Calu3 (cell line): ENCODE measurements around the gene MCF2L. TPM values are rescaled to one million over a fixed set of nuclear protein-coding genes. Genes with fewer than 3 reads are reported as not detected.

Experiments
- BruUV-seq: library from RNA; stranded (reverse); fragments of 400-500 nt; replicated peaks from 2 replicates; lab custom pipeline; 2021; lab: Mats Ljungman, UMichigan
- CTCF ChIA-PET: fragments of 300-600 bp; sonication (Branson Sonifier 250); formaldehyde crosslinking; loops from one replicate; lab custom pipeline; 2022; ENCODE audit warnings: antibody characterized with exemption; lab: Charles Lee
- DNase-seq: peaks from one replicate; pipeline ENCODE4 v3.0.0; 2022
- H3K27ac Mint-ChIP-seq: one replicate; pipeline ENCODE4 v1.8.0; 2022; ENCODE audit warnings: mixed read lengths; ENCODE audit not compliant: unreplicated experiment
- H3K27me3 Mint-ChIP-seq: one replicate; pipeline ENCODE4 v1.8.0; 2022; ENCODE audit warnings: mixed read lengths; ENCODE audit not compliant: unreplicated experiment
- H3K36me3 Mint-ChIP-seq: one replicate; pipeline ENCODE4 v1.8.0; 2022; ENCODE audit warnings: mild to moderate bottlenecking, moderate library complexity, mixed read lengths; ENCODE audit not compliant: insufficient read depth, unreplicated experiment
- H3K4me1 Mint-ChIP-seq: one replicate; pipeline ENCODE4 v1.8.0; 2022; ENCODE audit warnings: mild to moderate bottlenecking, low read depth, mixed read lengths; ENCODE audit not compliant: unreplicated experiment
- H3K4me3 Mint-ChIP-seq: one replicate; pipeline ENCODE4 v1.8.0; 2022; ENCODE audit warnings: mild to moderate bottlenecking, low read depth, moderate library complexity, mixed read lengths; ENCODE audit not compliant: unreplicated experiment
- H3K9me3 Mint-ChIP-seq: one replicate; pipeline ENCODE4 v1.8.0; 2022; ENCODE audit warnings: low read depth, mixed read lengths; ENCODE audit not compliant: unreplicated experiment
- CTCF ChIP-seq: fragments of 200-600 bp; IDR thresholded peaks from one replicate; pipeline ENCODE4 v1.8.0; 2022; ENCODE audit warnings: antibody characterized with exemption; ENCODE audit not compliant: unreplicated experiment
- intact Hi-C: fragments of 100-400 bp; cut with micrococcal nuclease; formaldehyde crosslinking; loops from one replicate; pipeline ENCODE4 v1.10.0; 2022; ENCODE audit not compliant: unreplicated experiment
- total RNA-seq: library from RNA; stranded (reverse); gene quantifications from 2 replicates; pipeline ENCODE4 v1.2.3, GENCODE V29; 2022

MCF2L gene
- total RNA-seq, 1 experiment from 2014 or later: 12.9 TPM

DNA sequence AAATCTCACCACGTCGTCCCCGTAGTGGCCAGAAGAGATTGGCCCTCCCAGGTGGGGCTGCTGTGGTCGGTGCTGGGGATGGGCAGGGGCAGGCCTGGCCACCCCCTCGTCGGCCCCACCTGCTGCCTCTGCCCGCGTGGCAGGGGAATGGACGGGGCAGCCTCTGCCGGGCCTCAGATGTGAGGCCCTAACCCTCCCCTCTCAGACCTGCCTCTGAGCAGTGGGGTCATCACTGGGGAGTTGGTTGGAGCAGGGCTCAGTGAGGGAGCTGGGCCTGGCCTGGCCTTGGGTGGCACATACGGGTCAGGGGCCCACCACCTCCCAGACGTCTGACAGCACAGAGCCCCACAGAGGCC is 41.5 kb downstream of the MCF2L start:
- no peak for DNase-seq
- no peaks in the 10 kb centered on the region for H3K27me3 Mint-ChIP-seq
- no peaks in the 10 kb centered on the region for H3K4me1 Mint-ChIP-seq
- intact Hi-C loops: no loop called here
- BruUV-seq: no TSS peak
- CTCF ChIA-PET: no interaction called here
- no peak overlapping the region for H3K4me3 Mint-ChIP-seq
- no peak for TF ChIP-seq CTCF
- no peaks in the 10 kb centered on the region for H3K36me3 Mint-ChIP-seq
- H3K27ac Mint-ChIP-seq: no peak overlapping the region
- H3K9me3 Mint-ChIP-seq: peaks cover 4% of the 10 kb centered on the region

- H3K27me3 Mint-ChIP-seq: no peaks in the 10 kb centered on the region
- no peaks in the 10 kb centered on the region for H3K4me1 Mint-ChIP-seq
- no TSS peak for BruUV-seq
- CTCF ChIA-PET: no interaction called here
- DNase-seq: peak; percentile 11
- no peak overlapping the region for H3K27ac Mint-ChIP-seq
- H3K9me3 Mint-ChIP-seq: peaks cover 4% of the 10 kb centered on the region
- intact Hi-C loops: no loop called here
- no peak for TF ChIP-seq CTCF
- no peak overlapping the region for H3K4me3 Mint-ChIP-seq
- no peaks in the 10 kb centered on the region for H3K36me3 Mint-ChIP-seq
Measured at GRCh38 chr13:113013303-113013702, 44.3 kb downstream of the MCF2L start.

- Mint-ChIP-seq H3K27me3 (no peaks in the 10 kb centered on the region), H3K4me1 (no peaks in the 10 kb centered on the region), H3K27ac (no peak overlapping the region), H3K4me3 (no peak overlapping the region), H3K9me3 (peaks cover 4% of the 10 kb centered on the region), H3K36me3 (no peaks in the 10 kb centered on the region)
- no peak for DNase-seq
- BruUV-seq: no TSS peak
- intact Hi-C loops: no loop called here
- CTCF ChIA-PET: no interaction called here
- no peak for TF ChIP-seq CTCF
Measured at GRCh38 chr13:113013878-113014751, 45.1 kb downstream of the MCF2L start.

GRCh38 chr13:113014752-113015745 is 46.0 kb downstream of the MCF2L start:
- intact Hi-C loops: no loop called here
- no peaks in the 10 kb centered on the region for H3K4me1 Mint-ChIP-seq
- CTCF ChIA-PET: no interaction called here
- H3K9me3 Mint-ChIP-seq: peaks cover 4% of the 10 kb centered on the region
- H3K27me3 Mint-ChIP-seq: no peaks in the 10 kb centered on the region
- no peak overlapping the region for H3K27ac Mint-ChIP-seq
- no TSS peak for BruUV-seq
- no peak for TF ChIP-seq CTCF
- no peak overlapping the region for H3K4me3 Mint-ChIP-seq
- H3K36me3 Mint-ChIP-seq: no peaks in the 10 kb centered on the region
- no peak for DNase-seq
